SK-N-SH treated with all-trans-retinoic acid at 6 μM for 48 hours (cell line): ENCODE results near the gene CHMP2B.

Experiments used
- ATAC-seq: fragments of 200-7000 bp; cut with Tn5 transposase; 3 replicates; pipeline ENCODE4 v1.9.1; 2020; ENCODE audit warnings: mild to moderate bottlenecking, moderate library complexity
- ARNTL ChIP-seq: fragments of 450-650 bp; formaldehyde crosslinking; IDR thresholded peaks from 2 replicates; pipeline ENCODE4 v1.5.0; 2020; ENCODE audit warnings: low read depth, mild to moderate bottlenecking, moderate library complexity, borderline replicate concordance
- BACH2 ChIP-seq: fragments of 250-450 bp; sonication (Bioruptor Pico); IDR thresholded peaks from 2 replicates; pipeline ENCODE4 v1.9.0; 2021; ENCODE audit warnings: mild to moderate bottlenecking, borderline replicate concordance
- CSDC2 ChIP-seq: fragments of 250-450 bp; sonication (Bioruptor Pico); IDR thresholded peaks from 2 replicates; pipeline ENCODE4 v1.5.0; 2020; ENCODE audit warnings: mild to moderate bottlenecking, moderate library complexity
- ESRRG ChIP-seq: fragments of 250-450 bp; sonication (Bioruptor Pico); IDR thresholded peaks from 2 replicates; pipeline ENCODE4 v1.6.1; 2021; ENCODE audit warnings: mild to moderate bottlenecking
- GLIS3 ChIP-seq: fragments of 250-450 bp; sonication (Bioruptor Pico); IDR thresholded peaks from 2 replicates; pipeline ENCODE4 v1.5.0; 2020; ENCODE audit warnings: mild to moderate bottlenecking, moderate library complexity
- ISL1 ChIP-seq: fragments of 250-450 bp; sonication (Bioruptor Pico); IDR thresholded peaks from 2 replicates; pipeline ENCODE4 v2.1.2; 2022; ENCODE audit warnings: mild to moderate bottlenecking, moderate library complexity
- OSR1 ChIP-seq: fragments of 250-450 bp; sonication (Bioruptor Pico); IDR thresholded peaks from 2 replicates; pipeline ENCODE4 v1.8.0; 2022; ENCODE audit warnings: moderate library complexity, mild to moderate bottlenecking, inconsistent platforms
- PATZ1 ChIP-seq: fragments of 250-450 bp; sonication (Bioruptor Pico); IDR thresholded peaks from 2 replicates; pipeline ENCODE4 v1.8.0; 2020; ENCODE audit warnings: mild to moderate bottlenecking, moderate library complexity, borderline replicate concordance
- PPARA ChIP-seq: fragments of 250-450 bp; sonication (Bioruptor Pico); IDR thresholded peaks from 2 replicates; pipeline ENCODE4 v1.5.0; 2020; ENCODE audit warnings: mild to moderate bottlenecking, borderline replicate concordance
- RARB ChIP-seq: fragments of 250-450 bp; sonication (Bioruptor Pico); IDR thresholded peaks from 2 replicates; pipeline ENCODE4 v1.8.0; 2021; ENCODE audit warnings: mild to moderate bottlenecking, moderate library complexity
- SNAI2 ChIP-seq: fragments of 250-450 bp; sonication (Bioruptor Pico); IDR thresholded peaks from 2 replicates; pipeline ENCODE4 v1.5.0; 2020; ENCODE audit warnings: mild to moderate bottlenecking, moderate library complexity
- TCF4 ChIP-seq: fragments of 250-450 bp; sonication (Bioruptor Pico); IDR thresholded peaks from 2 replicates; pipeline ENCODE4 v1.8.0; 2021; ENCODE audit warnings: mild to moderate bottlenecking, moderate library complexity, borderline replicate concordance
- TOX ChIP-seq: fragments of 250-450 bp; sonication (Bioruptor Pico); IDR thresholded peaks from 2 replicates; pipeline ENCODE4 v1.8.0; 2021; ENCODE audit warnings: mild to moderate bottlenecking, moderate library complexity, borderline replicate concordance
- TSHZ2 ChIP-seq: fragments of 250-450 bp; sonication (Bioruptor Pico); IDR thresholded peaks from 2 replicates; pipeline ENCODE4 v1.5.0; 2020; ENCODE audit warnings: mild to moderate bottlenecking, moderate library complexity
- ZC3H10 ChIP-seq: fragments of 250-450 bp; sonication (Bioruptor Pico); IDR thresholded peaks from 2 replicates; pipeline ENCODE4 v1.5.1; 2021; ENCODE audit warnings: mild to moderate bottlenecking, moderate library complexity
- ZFP3 ChIP-seq: fragments of 250-450 bp; sonication (Bioruptor Pico); IDR thresholded peaks from 2 replicates; pipeline ENCODE4 v1.5.0; 2020; ENCODE audit warnings: mild to moderate bottlenecking, moderate library complexity
- ZFP30 ChIP-seq: fragments of 450-650 bp; formaldehyde crosslinking; IDR thresholded peaks from 2 replicates; pipeline ENCODE4 v1.5.0; 2022; ENCODE audit warnings: mild to moderate bottlenecking, moderate library complexity
- ZNF565 ChIP-seq: fragments of 450-650 bp; formaldehyde crosslinking; conservative IDR thresholded peaks from 2 replicates; pipeline ENCODE4 v1.5.0; 2020; ENCODE audit warnings: low read depth, mild to moderate bottlenecking, moderate library complexity
- ZNF70 ChIP-seq: fragments of 450-650 bp; formaldehyde crosslinking; IDR thresholded peaks from 2 replicates; pipeline ENCODE4 v1.5.0; 2020; ENCODE audit warnings: mild to moderate bottlenecking, moderate library complexity
- ZNF8 ChIP-seq: fragments of 450-650 bp; formaldehyde crosslinking; IDR thresholded peaks from 2 replicates; pipeline ENCODE4 v1.5.0; 2020; ENCODE audit warnings: mild to moderate bottlenecking, moderate library complexity
- TF ChIP-seq, protein P1 (sequence below): fragments of 250-450 bp; sonication (Bioruptor Pico); IDR thresholded peaks from 2 replicates; pipeline ENCODE4 v1.8.0; 2021; ENCODE audit warnings: low read depth, mild to moderate bottlenecking, moderate library complexity, borderline replicate concordance
- TF ChIP-seq, protein P2 (sequence below): fragments of 250-450 bp; sonication (Bioruptor Pico); IDR thresholded peaks from 2 replicates; pipeline ENCODE4 v1.5.1; 2020; ENCODE audit warnings: low read depth, mild to moderate bottlenecking, moderate library complexity

CHMP2B gene

GRCh38 chr3:87260270-87260669 lies 33.2 kb downstream of the CHMP2B start:
- ATAC-seq, result peak; percentile 65; the same call in 2 of the 3 replicates
- TF ChIP-seq ZFP30 (CRISPR knock-in tag) (no peak), ZNF70 (no peak)
- TF ChIP-seq, all 23 proteins: peak for 0

DNA sequence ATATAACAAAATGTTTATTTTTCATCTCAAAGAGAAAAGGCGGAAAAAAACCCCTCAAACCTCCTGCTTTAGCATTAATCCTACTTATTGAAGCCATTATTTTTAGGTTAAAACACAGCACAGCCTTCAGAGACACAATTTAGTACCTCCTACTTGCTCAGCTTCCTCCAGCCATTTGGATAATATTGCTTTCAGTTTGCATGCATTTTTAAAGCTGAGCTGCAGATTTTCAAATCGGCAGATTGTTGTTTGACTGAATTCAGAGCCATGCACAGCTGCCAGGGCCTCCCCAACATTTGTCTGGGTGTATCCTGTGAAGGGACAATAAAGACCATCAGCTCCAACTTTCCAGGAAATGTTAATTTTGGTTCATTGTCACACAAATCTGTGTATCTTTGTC lies 34.8 kb downstream of the CHMP2B start:
- no peak for ATAC-seq
- TF ChIP-seq ZC3H10 (CRISPR knock-in tag) (no peak), TCF4 (CRISPR knock-in tag) (no peak), ARNTL (CRISPR knock-in tag) (no peak), SNAI2 (CRISPR knock-in tag) (no peak), BACH2 (CRISPR knock-in tag) (no peak), ESRRG (CRISPR knock-in tag) (no peak), ZNF70 (no peak), ZFP3 (no peak), TOX (CRISPR knock-in tag) (no peak), PPARA (CRISPR knock-in tag) (no peak), OSR1 (CRISPR knock-in tag) (no peak), RARB (CRISPR knock-in tag) (no peak), PATZ1 (no peak), ZNF8 (CRISPR knock-in tag) (no peak), CSDC2 (no peak)
- TF ChIP-seq, protein P1, sequence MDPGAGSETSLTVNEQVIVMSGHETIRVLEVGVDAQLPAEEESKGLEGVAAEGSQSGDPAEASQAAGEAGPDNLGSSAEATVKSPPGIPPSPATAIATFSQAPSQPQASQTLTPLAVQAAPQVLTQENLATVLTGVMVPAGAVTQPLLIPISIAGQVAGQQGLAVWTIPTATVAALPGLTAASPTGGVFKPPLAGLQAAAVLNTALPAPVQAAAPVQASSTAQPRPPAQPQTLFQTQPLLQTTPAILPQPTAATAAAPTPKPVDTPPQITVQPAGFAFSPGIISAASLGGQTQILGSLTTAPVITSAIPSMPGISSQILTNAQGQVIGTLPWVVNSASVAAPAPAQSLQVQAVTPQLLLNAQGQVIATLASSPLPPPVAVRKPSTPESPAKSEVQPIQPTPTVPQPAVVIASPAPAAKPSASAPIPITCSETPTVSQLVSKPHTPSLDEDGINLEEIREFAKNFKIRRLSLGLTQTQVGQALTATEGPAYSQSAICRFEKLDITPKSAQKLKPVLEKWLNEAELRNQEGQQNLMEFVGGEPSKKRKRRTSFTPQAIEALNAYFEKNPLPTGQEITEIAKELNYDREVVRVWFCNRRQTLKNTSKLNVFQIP (CRISPR knock-in tag), result no peak
- TF ChIP-seq, all 23 proteins: peak for 0

DNA sequence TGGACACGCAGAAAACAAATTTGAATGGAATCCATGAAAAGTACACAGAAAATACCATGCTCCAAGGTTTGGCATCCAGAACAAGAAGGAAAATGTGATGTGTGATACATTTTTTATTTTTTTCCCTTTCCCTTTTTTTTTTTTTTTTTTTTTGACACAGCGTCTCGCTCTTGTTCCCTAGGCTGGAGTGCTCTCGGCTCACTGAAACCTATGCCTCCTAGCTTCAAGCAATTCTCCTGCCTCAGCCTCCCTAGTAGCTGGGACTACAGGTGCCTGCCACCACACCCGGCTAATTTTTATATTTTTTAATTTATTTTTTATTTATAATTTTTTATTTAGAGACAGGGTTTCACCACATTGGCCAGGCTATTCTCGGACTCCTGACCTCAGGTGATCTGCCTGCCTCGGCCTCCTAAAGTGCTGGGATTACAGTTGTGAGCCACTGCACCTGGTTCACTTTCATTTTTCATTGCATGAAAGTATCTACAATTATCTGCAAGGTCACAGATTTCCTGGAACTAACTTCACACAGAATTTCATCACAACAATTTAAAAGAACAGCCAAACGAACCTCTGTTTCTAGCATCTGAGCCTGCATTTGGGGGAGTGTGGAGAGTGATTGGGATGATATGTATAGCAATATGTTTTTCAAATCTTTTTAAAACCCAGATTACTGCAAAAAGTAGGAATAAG lies 41.0 kb downstream of the CHMP2B start:
- TF ChIP-seq CSDC2 (no peak), ZFP3 (no peak), ARNTL (CRISPR knock-in tag) (no peak), ZFP30 (CRISPR knock-in tag) (no peak), SNAI2 (CRISPR knock-in tag) (no peak), OSR1 (CRISPR knock-in tag) (no peak), ESRRG (CRISPR knock-in tag) (no peak), GLIS3 (CRISPR knock-in tag) (no peak), ZNF70 (no peak), PPARA (CRISPR knock-in tag) (no peak), TOX (CRISPR knock-in tag) (no peak), RARB (CRISPR knock-in tag) (no peak), ISL1 (CRISPR knock-in tag) (no peak), TCF4 (CRISPR knock-in tag) (no peak), TSHZ2 (no peak), ZNF565 (CRISPR knock-in tag) (no peak), PATZ1 (no peak)
- TF ChIP-seq, protein P2, sequence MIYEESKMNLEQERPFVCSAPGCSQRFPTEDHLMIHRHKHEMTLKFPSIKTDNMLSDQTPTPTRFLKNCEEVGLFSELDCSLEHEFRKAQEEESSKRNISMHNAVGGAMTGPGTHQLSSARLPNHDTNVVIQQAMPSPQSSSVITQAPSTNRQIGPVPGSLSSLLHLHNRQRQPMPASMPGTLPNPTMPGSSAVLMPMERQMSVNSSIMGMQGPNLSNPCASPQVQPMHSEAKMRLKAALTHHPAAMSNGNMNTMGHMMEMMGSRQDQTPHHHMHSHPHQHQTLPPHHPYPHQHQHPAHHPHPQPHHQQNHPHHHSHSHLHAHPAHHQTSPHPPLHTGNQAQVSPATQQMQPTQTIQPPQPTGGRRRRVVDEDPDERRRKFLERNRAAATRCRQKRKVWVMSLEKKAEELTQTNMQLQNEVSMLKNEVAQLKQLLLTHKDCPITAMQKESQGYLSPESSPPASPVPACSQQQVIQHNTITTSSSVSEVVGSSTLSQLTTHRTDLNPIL (CRISPR knock-in tag), result no peak
- TF ChIP-seq, protein P1 (CRISPR knock-in tag), result no peak
- TF ChIP-seq, all 23 proteins: peak for 0
- ATAC-seq, result no peak
